NOMO-1 (cell line): ENCODE data around the gene UBTD2.
A peak's percentile ranks its signal among the peaks of the same experiment; 100 is the strongest.
"Not testable (repeated sequence)": the region's sequence is repeated elsewhere in the genome, so short reads cannot be mapped to it uniquely, and the experiment has no call there.

Experiments
- DNase-seq, 2 experiments: peaks; one replicate each; lab custom pipeline; 2025; ENCODE audit not compliant: unreplicated experiment in 2 of 2; lab: John Stamatoyannopoulos, UW

UBTD2 gene

DNA sequence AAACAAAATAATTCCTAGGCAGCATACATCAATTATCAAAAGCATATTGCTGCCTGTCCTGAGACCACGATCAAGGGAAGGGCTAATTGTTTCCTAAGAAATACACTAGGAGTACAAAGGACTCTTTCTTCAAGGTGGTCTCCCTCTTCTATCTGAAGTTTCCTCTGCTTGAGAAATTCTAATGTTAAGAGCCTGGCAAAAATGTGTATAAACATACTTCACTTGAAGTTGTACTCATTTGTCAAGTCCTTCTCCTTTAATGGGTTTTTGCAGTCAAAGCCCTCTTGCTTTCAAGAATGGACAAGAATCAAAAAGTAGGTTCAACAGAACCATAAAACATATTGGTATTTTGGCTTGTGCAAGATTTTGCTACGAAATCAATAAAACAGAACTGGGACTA is 31.1 kb downstream of the UBTD2 start:
- no peak for DNase-seq

DNA sequence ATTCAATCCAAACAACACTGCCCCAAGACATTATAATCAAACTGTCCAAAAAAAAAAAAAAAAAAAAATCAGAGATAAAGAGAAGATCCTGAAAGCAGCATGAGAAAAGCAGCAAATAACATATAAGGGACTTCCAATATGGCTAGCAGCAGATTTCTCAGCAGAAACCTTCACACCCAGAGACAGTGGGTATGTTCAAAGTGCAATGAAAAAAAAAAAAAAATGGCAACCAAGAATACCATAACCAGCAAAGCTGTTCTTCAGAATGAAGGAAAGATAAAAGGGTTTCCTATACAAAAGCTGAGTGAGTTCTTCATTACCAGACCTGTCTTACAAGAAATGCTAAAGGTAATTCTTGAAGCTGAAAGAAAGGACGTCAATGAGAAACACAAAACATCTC is 32.1 kb downstream of the UBTD2 start:
- DNase-seq: no peak

DNA sequence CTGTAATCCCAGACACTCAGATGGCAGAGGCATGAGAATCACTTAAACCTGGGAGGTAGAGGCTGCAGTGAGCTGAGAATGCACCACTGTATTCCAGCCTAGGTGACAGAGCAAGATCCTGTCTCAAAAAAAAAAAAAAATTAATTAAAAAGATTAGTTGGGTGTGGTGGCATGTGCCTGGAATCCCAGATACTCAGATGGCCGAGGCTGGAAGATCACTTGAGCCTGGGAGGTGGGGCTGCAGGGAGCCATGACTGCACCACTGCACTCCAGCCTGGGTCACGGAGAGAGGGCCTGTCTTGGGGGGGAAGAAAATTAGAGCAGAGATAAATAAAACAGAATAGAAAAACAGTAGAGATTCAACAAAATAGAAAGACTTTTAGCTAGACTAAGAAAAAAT is 34.9 kb downstream of the UBTD2 start:
- DNase-seq: no peak

- no peak for DNase-seq
Observed at GRCh38 chr5:172245703-172246125, 37.9 kb downstream of the UBTD2 start.

GRCh38 chr5:172245046-172245445 is 38.5 kb downstream of the UBTD2 start:
- DNase-seq: no peak

- no peak for DNase-seq
Observed at GRCh38 chr5:172243302-172243701, 40.3 kb downstream of the UBTD2 start.

GRCh38 chr5:172238334-172238733 is 45.2 kb downstream of the UBTD2 start:
- no peak for DNase-seq

- DNase-seq: no peak
Observed at GRCh38 chr5:172235827-172236736, 47.5 kb downstream of the UBTD2 start.

- peak; percentile 2 to 60 for DNase-seq
Observed at GRCh38 chr5:172235132-172235780, 48.3 kb downstream of the UBTD2 start.

GRCh38 chr5:172234031-172234430 is 49.5 kb downstream of the UBTD2 start:
- DNase-seq: no peak

GRCh38 chr5:172229904-172230303 is 53.7 kb downstream of the UBTD2 start:
- DNase-seq: no peak

GRCh38 chr5:172224996-172225395 is 58.6 kb downstream of the UBTD2 start:
- DNase-seq: no peak

DNA sequence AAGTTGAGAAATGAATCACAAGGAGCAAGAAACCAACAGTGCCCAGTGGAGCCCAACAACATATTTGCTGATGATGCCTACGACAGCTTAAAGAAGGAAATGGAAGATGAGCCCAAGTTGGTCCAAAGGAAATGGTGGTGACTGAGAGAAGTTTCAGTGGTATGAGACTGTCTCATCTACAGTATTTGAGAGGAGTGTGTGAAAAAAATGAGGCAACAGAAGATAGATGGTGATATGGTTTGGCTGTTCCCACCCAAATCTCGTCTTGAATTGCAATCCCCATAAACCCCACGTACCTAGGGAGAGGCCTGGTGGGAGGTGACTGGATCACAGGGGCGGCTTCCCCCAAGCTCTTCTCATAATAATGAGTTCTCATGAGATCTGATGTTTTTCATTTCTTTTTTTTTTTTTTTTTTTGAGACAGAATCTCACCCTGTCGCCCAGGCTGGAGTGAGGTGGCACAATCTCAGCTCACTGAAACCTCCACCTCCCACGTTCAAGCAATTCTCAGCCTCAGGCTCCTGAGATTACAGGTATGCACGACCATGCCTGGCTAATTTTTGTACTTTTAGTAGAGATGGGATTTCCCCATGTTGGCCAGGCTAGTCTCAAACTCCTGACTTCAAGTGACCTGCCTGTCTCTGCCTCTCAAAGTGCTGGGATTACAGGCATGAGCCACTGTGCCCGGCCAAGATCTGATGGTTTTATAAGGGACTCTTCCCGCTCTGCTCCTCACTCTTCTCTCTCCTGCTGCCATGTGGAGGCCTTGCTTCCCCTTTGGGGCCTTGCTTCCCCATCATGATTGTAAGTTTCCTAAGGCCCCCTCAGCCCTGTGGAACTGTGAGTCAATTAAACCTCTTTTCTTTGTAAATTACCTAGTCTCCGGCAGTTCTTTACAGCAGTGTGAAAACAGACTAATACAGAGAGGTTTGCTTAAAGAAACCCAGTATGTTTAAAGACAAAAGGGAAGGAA is 59.4 kb downstream of the UBTD2 start:
- DNase-seq: no peak

- no peak for DNase-seq
Observed at GRCh38 chr5:172219296-172219695, 64.3 kb downstream of the UBTD2 start.

DNA sequence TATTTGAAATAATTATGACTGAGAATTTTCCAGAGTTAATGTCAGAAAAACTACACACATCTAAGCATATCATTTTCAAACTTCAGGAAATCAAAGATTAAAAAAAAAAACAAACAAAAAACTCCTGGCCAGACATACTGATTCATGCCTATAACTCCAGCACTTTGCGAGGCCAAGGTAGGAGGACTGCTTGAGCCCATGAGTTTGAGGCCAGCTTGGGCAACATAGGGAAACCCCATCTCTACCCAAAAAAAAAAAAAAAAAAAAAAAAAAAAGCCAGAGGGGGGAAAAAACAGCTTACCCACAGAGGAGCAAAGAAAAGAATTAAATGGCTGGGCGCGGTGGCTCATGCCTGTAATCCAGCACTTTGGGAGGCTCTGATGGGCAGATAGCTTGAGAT is 67.2 kb downstream of the UBTD2 start:
- DNase-seq: no peak

DNA sequence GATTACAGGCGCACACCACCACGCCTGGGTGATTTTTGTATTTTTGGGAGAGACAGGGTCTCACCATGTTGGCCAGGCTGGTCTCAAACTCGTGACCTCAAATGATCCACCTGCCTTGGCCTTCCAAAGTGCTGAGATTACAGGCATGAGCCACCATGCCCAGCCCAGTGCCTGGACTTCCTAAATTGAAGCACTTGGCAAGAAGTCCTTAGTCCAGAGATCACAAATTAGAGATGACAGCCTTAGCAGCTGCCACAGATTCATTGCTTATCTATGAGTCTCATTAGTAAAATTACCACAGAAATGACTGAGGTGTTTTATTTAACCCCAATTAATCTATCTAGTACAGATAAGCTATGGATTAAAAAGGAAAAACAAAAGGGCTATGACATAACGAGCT is 70.4 kb downstream of the UBTD2 start:
- DNase-seq: no peak

- DNase-seq: no peak
Observed at GRCh38 chr5:172211676-172212075, 71.9 kb downstream of the UBTD2 start.

GRCh38 chr5:172209714-172210113 is 73.8 kb downstream of the UBTD2 start:
- no peak for DNase-seq

DNA sequence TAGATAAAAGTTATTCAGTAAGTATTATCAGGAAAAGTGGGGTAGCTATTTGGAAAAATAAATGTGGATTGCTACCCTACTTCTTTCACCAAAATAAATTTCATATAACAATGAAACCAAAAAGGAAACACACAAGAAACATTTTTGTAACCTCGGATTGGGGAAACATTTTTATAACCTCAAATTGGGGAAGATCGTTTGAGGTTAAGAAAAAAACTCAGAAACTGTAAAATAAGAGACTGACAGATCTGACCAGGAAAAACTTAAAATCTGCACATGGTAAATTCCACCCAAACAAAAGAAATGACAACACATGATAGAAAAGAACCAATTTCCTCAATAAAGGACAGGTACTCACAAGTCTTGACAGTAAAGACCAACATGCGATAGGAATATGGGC is 76.1 kb downstream of the UBTD2 start:
- DNase-seq: peak; percentile 13 to 65

DNA sequence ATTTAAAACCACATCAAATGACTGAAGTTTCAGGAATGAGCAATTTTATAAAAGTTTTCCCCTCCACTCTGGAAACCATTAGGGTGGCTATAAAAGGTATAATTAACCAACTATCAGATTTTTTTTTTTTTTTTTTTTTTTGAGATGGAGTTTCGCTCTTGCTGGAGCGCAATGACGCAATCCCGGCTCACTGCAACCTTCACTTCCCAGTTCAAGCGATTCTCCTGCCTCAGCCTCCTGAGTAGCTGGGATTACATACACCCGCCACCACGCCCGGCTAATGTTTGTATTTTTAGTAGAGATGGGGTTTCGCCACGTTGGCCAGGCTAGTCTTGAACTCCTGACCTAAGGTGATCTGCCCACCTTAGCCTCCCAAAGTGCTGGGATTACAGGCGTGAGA is 77.6 kb downstream of the UBTD2 start:
- DNase-seq: not testable (repeated sequence)

DNA sequence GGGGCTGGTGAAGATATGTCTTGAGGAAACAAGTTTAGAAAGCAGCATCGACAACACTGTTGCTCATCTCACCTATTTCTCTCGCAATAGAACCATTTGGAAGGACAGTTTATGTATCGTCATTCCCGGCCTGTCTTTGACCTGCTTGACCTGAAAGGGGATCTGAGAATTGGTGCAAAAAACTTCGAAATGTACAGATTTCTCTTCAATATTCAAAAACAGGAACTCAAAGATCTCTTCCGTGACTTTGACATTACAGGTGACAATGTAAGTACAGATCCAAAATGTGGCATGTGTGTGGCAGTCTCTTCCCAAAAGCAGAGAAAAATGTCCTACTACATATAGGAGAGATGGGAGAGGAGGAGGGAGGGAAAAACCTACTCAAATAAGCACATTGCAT is 83.1 kb downstream of the UBTD2 start:
- DNase-seq: peak in 1 of 2 experiments; percentile 50
